Astrocyte (in vitro differentiated cells and primary cell): ENCODE measurements around the gene COL27A1. TPM values are rescaled to one million over a fixed set of nuclear protein-coding genes. Genes with fewer than 3 reads are reported as not detected.

Source experiments
- DNase-seq: peaks from one replicate; pipeline ENCODE4 v3.0.0-alpha.2; 2010; ENCODE audit warnings: low read depth
- FAIRE-seq: peaks from 2 replicates; lab custom pipeline; 2011; peaks lifted over from hg19 to GRCh38; lab: Jason Lieb, UNC
- H2AFZ ChIP-seq: 2 replicates; pipeline ENCODE4 v1.6.0; 2012; ENCODE audit warnings: low read depth, low read length, inconsistent platforms
- H3K27ac ChIP-seq: 2 replicates; pipeline ENCODE4 v1.5.1; 2011; ENCODE audit warnings: low read depth, low read length, inconsistent platforms
- H3K27me3 ChIP-seq: 2 replicates; pipeline ENCODE4 v1.6.0; 2011; ENCODE audit warnings: low read length, inconsistent platforms; ENCODE audit not compliant: insufficient read depth
- H3K36me3 ChIP-seq: 2 replicates; pipeline ENCODE4 v1.5.1; 2011; ENCODE audit warnings: low read length, inconsistent platforms; ENCODE audit not compliant: insufficient read depth
- H3K4me1 ChIP-seq: 2 replicates; pipeline ENCODE4 v1.5.1; 2011; ENCODE audit warnings: low read length, inconsistent platforms; ENCODE audit not compliant: insufficient read depth
- H3K4me2 ChIP-seq: 2 replicates; pipeline ENCODE4 v1.6.0; 2012; ENCODE audit warnings: low read length, inconsistent platforms
- H3K4me3 ChIP-seq: 2 replicates; pipeline ENCODE4 v1.5.1; 2011; ENCODE audit warnings: low read depth, mild to moderate bottlenecking, low read length, inconsistent platforms; ENCODE audit not compliant: insufficient read depth
- H3K79me2 ChIP-seq: 2 replicates; pipeline ENCODE4 v1.6.0; 2012; ENCODE audit warnings: mild to moderate bottlenecking, low read length, inconsistent platforms; ENCODE audit not compliant: insufficient read depth
- H3K9ac ChIP-seq: 2 replicates; pipeline ENCODE4 v1.6.0; 2012; ENCODE audit warnings: mild to moderate bottlenecking, low read length, inconsistent platforms
- H3K9me3 ChIP-seq: 2 replicates; pipeline ENCODE4 v1.5.1; 2012; ENCODE audit warnings: low read depth, mild to moderate bottlenecking, low read length, inconsistent platforms; ENCODE audit not compliant: insufficient read depth
- H4K20me1 ChIP-seq: 2 replicates; pipeline ENCODE4 v1.6.0; 2012; ENCODE audit warnings: low read length, inconsistent platforms; ENCODE audit not compliant: insufficient read depth
- H3K27ac Mint-ChIP-seq: one replicate; pipeline ENCODE4 v1.8.0; 2021; ENCODE audit warnings: mild to moderate bottlenecking, mixed read lengths; ENCODE audit not compliant: unreplicated experiment
- H3K27me3 Mint-ChIP-seq: one replicate; pipeline ENCODE4 v1.8.0; 2021; ENCODE audit warnings: low read depth, mixed read lengths; ENCODE audit not compliant: unreplicated experiment
- H3K36me3 Mint-ChIP-seq: one replicate; pipeline ENCODE4 v1.8.0; 2021; ENCODE audit warnings: low read depth, mixed read lengths; ENCODE audit not compliant: unreplicated experiment
- H3K4me1 Mint-ChIP-seq: one replicate; pipeline ENCODE4 v1.8.0; 2021; ENCODE audit warnings: low read depth, mixed read lengths; ENCODE audit not compliant: unreplicated experiment
- H3K4me3 Mint-ChIP-seq: one replicate; pipeline ENCODE4 v1.8.0; 2021; ENCODE audit warnings: mild to moderate bottlenecking, moderate library complexity, mixed read lengths; ENCODE audit not compliant: unreplicated experiment
- H3K9me3 Mint-ChIP-seq: one replicate; pipeline ENCODE4 v1.8.0; 2021; ENCODE audit warnings: mild to moderate bottlenecking, mixed read lengths; ENCODE audit not compliant: unreplicated experiment
- EZH2 ChIP-seq: IDR thresholded peaks from 2 replicates; pipeline ENCODE4 v1.6.1; 2012; ENCODE audit warnings: mild to moderate bottlenecking, low read length, inconsistent platforms; ENCODE audit not compliant: insufficient read depth
- total RNA-seq: library from RNA; stranded (reverse); gene quantifications from 2 replicates; pipeline ENCODE4 v1.2.1, GENCODE V29; 2021
- TF ChIP-seq, protein P1 (sequence below): IDR thresholded peaks from 2 replicates; pipeline ENCODE4 v1.5.1; 2011; ENCODE audit warnings: low read depth, mild to moderate bottlenecking, inconsistent platforms, low read length, moderate library complexity; ENCODE audit not compliant: insufficient read depth

The COL27A1 gene
- total RNA-seq, 1 donor from 2014 or later, result 31.2 TPM

DNA sequence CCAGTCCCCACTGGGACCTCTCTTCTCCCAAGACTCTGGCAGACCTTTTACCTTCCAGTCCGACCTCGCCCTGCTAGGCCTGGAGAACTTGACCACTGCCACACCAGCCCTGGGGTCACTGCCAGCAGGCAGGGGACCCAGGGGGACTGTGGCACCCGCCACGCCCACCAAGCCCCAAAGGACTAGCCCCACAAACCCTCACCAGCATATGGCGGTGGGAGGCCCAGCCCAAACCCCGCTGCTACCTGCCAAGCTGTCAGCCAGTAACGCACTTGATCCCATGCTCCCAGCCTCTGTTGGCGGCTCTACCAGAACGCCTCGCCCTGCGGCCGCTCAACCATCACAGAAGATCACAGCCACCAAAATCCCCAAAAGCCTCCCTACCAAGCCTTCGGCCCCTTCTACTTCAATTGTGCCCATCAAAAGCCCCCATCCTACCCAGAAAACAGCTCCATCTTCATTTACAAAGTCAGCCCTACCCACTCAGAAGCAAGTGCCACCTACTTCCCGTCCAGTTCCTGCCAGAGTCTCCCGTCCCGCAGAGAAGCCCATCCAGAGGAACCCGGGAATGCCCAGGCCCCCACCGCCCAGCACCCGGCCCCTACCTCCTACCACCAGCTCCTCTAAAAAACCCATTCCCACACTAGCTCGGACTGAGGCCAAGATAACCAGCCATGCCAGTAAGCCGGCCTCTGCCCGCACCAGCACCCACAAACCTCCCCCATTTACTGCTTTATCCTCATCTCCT, 13.1 kb downstream of the COL27A1 start:
- H3K4me2 ChIP-seq, result no peak overlapping the region
- H3K4me1 Mint-ChIP-seq, result peaks cover 19% of the 10 kb centered on the region
- no peaks in the 10 kb centered on the region for H3K27me3 ChIP-seq
- no peak overlapping the region for H3K4me3 ChIP-seq
- H2AFZ ChIP-seq, result no peak overlapping the region
- TF ChIP-seq, protein P1, sequence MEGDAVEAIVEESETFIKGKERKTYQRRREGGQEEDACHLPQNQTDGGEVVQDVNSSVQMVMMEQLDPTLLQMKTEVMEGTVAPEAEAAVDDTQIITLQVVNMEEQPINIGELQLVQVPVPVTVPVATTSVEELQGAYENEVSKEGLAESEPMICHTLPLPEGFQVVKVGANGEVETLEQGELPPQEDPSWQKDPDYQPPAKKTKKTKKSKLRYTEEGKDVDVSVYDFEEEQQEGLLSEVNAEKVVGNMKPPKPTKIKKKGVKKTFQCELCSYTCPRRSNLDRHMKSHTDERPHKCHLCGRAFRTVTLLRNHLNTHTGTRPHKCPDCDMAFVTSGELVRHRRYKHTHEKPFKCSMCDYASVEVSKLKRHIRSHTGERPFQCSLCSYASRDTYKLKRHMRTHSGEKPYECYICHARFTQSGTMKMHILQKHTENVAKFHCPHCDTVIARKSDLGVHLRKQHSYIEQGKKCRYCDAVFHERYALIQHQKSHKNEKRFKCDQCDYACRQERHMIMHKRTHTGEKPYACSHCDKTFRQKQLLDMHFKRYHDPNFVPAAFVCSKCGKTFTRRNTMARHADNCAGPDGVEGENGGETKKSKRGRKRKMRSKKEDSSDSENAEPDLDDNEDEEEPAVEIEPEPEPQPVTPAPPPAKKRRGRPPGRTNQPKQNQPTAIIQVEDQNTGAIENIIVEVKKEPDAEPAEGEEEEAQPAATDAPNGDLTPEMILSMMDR, result no peak
- no peak for TF ChIP-seq EZH2
- DNase-seq (no peak), FAIRE-seq (no peak)
- H3K36me3 ChIP-seq, result no peaks in the 10 kb centered on the region
- H3K9ac ChIP-seq, result no peak overlapping the region
- H3K9me3 Mint-ChIP-seq, result no peaks in the 10 kb centered on the region
- no peaks in the 10 kb centered on the region for H3K27me3 Mint-ChIP-seq
- no peak overlapping the region for H3K27ac ChIP-seq
- no peak overlapping the region for H3K4me3 Mint-ChIP-seq
- H3K27ac Mint-ChIP-seq, result peak overlapping the region; percentile 78
- peaks cover 20% of the 10 kb centered on the region for H3K79me2 ChIP-seq
- peaks cover 52% of the 10 kb centered on the region for H4K20me1 ChIP-seq
- H3K4me1 ChIP-seq, result peaks cover 36% of the 10 kb centered on the region
- H3K36me3 Mint-ChIP-seq, result peaks cover 27% of the 10 kb centered on the region
- H3K9me3 ChIP-seq, result no peaks in the 10 kb centered on the region

DNA sequence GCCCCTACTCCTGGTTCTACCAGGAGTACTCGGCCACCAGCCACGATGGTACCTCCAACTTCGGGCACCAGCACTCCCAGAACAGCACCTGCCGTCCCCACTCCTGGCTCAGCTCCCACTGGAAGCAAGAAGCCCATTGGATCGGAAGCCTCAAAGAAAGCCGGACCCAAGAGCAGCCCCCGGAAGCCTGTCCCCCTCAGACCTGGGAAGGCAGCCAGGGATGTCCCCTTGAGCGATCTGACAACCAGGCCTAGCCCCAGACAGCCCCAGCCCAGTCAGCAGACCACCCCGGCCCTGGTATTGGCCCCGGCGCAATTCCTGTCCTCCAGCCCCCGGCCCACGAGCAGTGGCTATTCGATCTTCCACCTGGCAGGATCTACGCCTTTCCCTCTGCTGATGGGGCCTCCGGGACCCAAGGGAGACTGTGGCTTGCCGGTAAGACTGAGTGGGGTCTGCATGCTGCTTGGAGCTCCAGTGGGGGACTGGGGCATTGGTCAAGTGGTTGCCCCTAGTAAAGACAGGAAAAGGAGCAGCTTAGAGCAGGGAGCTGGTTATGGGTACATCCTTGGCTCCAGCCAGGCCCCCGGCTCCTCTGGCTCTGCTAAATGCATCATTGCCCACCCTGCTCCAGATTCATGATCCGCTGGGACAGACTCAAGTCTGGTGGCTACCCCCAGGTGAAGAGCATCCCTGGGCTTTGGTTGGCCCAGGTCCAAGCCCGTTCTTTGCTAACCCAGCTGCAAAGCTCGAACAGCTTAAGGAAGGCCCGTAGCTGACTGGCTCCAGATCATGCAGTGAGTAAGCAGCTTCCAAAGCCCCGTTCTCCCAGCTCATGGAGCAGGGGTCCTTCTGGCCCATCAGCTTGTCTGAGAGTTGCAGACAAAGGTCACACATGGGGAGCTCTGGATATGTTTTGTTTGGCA, 14.0 kb downstream of the COL27A1 start:
- Histone ChIP-seq H3K27ac (peak overlapping the region; percentile 4), H3K79me2 (peaks cover 22% of the 10 kb centered on the region), H3K27me3 (no peaks in the 10 kb centered on the region), H3K9ac (no peak overlapping the region), H3K4me1 (peaks cover 32% of the 10 kb centered on the region), H3K36me3 (no peaks in the 10 kb centered on the region), H2AFZ (no peak overlapping the region), H3K4me2 (peak overlapping the region; percentile 54), H4K20me1 (peaks cover 46% of the 10 kb centered on the region), H3K4me3 (no peak overlapping the region), H3K9me3 (no peaks in the 10 kb centered on the region)
- Mint-ChIP-seq H3K27ac (no peak overlapping the region), H3K36me3 (peaks cover 30% of the 10 kb centered on the region), H3K4me1 (peaks cover 17% of the 10 kb centered on the region), H3K27me3 (no peaks in the 10 kb centered on the region), H3K4me3 (no peak overlapping the region), H3K9me3 (no peaks in the 10 kb centered on the region)
- FAIRE-seq (no peak), DNase-seq (peak; percentile 81)
- TF ChIP-seq, protein P1, result no peak
- no peak for TF ChIP-seq EZH2
